Measurements from ENCODE around the gene GNG2. TPM values are rescaled to one million over a fixed set of nuclear protein-coding genes. Genes with fewer than 3 reads are reported as not detected.

The GNG2 gene
- total and polyA plus RNA-seq, 9 of the 15 experiments (the other 6 are each of a cell fraction or from before 2014, with no cell fraction given), result 0.18 TPM; not detected in 8

DNA sequence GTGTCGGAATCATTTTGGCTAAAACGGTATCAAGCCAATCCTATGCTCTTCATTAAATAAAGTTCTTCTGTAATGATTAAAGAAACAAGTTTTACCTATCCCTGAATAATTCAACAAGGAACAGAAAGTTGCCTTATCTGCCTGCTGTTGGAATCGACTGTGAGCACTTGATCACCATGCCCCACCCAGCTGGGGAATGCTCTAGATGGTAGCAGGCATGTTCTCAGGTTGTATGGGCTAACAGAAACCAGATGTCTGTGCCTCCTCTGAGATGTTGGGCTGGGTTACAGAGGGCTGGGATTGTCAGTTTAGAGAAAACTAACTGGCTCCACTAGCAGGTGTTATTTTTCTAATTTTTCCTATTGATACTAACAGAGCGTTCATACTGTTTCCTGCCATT lies 157.8 kb downstream of the GNG2 start:
- 42% methylated on average over 4 of the region's 4 CpGs for WGBS (ENCODE audit: insufficient coverage, low coverage, missing lambda C conversion rate)
- ChIA-PET CTCF (ENCODE audit: low intra/inter-chr PET ratio) (no interaction called here), POLR2A (interaction anchor here (1.1 kb wide), 1 partner anchor 12 kb away, joined by 3 read pairs; no protein-coding TSS in a partner anchor)
- Histone ChIP-seq H3K9ac (ENCODE audit: insufficient read depth in 1 of 2, low read depth in 2 of 2, low read length in 2 of 2) (no peak overlapping the region), H3K4me1 (replicated peaks in 1 of 2; ENCODE audit: control insufficient read depth in 2 of 2, insufficient read depth in 2 of 2, low read length in 2 of 2) (peaks cover 0 to 12% of the 10 kb centered on the region in 2 experiments; a peak in 3 of 5 replicates), H2AFZ (ENCODE audit: low read depth, low read length) (0 out of 2 replicates have a peak overlapping the region, but pooled peaks have one; percentile 21), H3K79me2 (ENCODE audit: control insufficient read depth, insufficient read depth, low read length) (no peaks in the 10 kb centered on the region), H3K36me3 (ENCODE audit: control insufficient read depth, insufficient read depth, low read length) (no peaks in the 10 kb centered on the region), H3K9me1 (ENCODE audit: control insufficient read depth, insufficient read depth, low read length) (no peaks in the 10 kb centered on the region), H4K20me1 (replicated peaks; ENCODE audit: control insufficient read depth, insufficient read depth, low read length) (no peaks in the 10 kb centered on the region), H3K9me3 (replicated peaks; ENCODE audit: control insufficient read depth, insufficient read depth, low read depth, low read length) (no peaks in the 10 kb centered on the region), H3K4me3 (no peak overlapping the region), H3K27me3 (ENCODE audit: control insufficient read depth in 2 of 2, insufficient read depth in 2 of 2, low read length in 2 of 2) (no peaks in the 10 kb centered on the region), H3K27ac (ENCODE audit: extremely low read depth, low read depth, low read length) (no peak overlapping the region), H3K4me2 (ENCODE audit: insufficient read depth, low read length) (no peak overlapping the region)
- DNase-seq (ENCODE audit: extremely low read depth in 1 of 4, low spot score in 3 of 4), result peak in 3 of 4 experiments; percentile 9 to 13 (median 10)
- TF ChIP-seq CBX8 (IDR thresholded peaks at IDR 0.05; ENCODE audit: borderline replicate concordance, extremely low read depth, low read depth, low read length, poor library complexity, severe bottlenecking) (no peak), PYGO2 (tag; IDR thresholded peaks at IDR 0.05) (no peak), ZNF253 (CRISPR knock-in tag; conservative IDR thresholded peaks at IDR 0.05) (no peak), PTRF (tag; IDR thresholded peaks at IDR 0.05) (no peak), ZNF778 (CRISPR knock-in tag; IDR thresholded peaks at IDR 0.05) (no peak), ZNF174 (CRISPR knock-in tag; IDR thresholded peaks at IDR 0.05) (no peak), ZBTB17 (CRISPR knock-in tag; IDR thresholded peaks at IDR 0.05) (no peak), MNT (conservative IDR thresholded peaks at IDR 0.05) (no peak), SREBF2 (CRISPR knock-in tag; IDR thresholded peaks at IDR 0.05) (no peak), ETS1 (conservative IDR thresholded peaks at IDR 0.05; ENCODE audit: control insufficient read depth, low read depth, low read length) (no peak), ZNF143 (CRISPR knock-in tag; IDR thresholded peaks at IDR 0.05) (no peak)
- no peak for ATAC-seq
- intact Hi-C loops (cut with micrococcal nuclease), result no loop called here
- no peak for FAIRE-seq
- BruUV-seq (replicated peaks), result no TSS peak
- in situ Hi-C loops (cut with MboI), result no loop called here
